Skeletal muscle cell (primary cell): ENCODE data around the gene CADM1.

Experiments
- DNase-seq: peaks from one replicate; pipeline ENCODE4 v3.0.0-alpha.2; 2010; ENCODE audit warnings: low read depth
- H3K4me3 ChIP-seq: 2 replicates; pipeline ENCODE4 v1.5.1; 2011; ENCODE audit warnings: low read depth, mild to moderate bottlenecking, control low read depth, low read length, moderate library complexity

Gene CADM1

DNA sequence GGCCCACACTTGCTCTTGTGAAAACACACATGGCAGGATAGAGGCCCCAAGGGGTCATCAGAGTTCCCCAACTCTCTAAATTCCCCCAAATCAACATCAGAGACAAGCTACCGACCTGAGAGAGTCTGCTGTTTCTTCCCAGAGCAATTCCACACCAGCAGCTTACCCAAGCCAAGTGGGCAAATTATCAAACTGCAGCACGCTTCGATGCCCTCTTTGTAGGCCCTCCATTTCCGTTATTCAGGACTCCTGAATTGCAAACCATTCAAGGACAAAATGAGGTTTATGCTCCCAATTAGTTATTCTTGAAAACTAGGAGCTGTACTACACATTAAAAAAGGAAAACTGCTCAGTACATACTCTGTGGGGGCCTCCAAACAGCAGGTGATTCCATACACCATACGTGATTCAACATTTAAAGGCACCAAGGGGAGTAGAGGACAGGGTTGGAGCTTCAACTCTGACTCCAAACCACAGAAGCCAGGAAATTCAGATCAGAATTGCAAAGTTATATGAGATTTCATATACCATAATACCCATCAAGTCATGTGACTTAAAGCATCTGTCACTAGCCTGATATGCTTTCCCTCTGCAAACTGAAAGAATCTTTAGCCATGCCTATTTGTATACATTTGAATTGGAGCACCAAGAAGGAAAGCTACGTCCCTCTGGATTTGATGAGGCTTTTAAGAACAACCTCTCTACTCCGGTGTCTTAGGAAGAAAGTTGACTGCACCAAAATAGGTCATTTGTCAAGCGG lies 234.8 kb downstream of the CADM1 start:
- no peak for DNase-seq

DNA sequence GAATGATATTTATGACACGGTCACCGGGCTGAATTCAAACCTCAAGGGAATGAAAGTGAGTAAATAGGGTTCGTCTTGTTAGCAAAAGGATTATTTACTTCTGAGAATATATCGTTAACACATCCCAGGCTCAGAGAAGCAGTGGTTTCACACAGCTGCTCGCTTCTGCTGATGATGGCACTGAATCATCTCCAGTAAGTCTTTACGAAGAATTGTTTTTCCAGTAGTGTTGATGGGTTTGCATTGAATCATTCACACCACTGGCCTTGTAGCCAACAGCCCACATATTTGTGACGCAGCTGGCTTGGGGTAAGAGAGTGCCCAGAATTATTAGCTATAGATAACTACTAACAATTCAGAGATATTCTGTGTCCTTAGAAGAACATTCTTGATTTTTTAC lies 236.3 kb downstream of the CADM1 start:
- no peak for DNase-seq

More for the DNA sequence above, 234.8 kb downstream of the CADM1 start:
- H3K4me3 ChIP-seq: no peak overlapping the region

GRCh38 chr11:115267238-115267781 lies 236.9 kb downstream of the CADM1 start:
- H3K4me3 ChIP-seq: no peak overlapping the region
- no peak for DNase-seq

More for the DNA sequence above, 236.3 kb downstream of the CADM1 start:
- H3K4me3 ChIP-seq: no peak overlapping the region

DNA sequence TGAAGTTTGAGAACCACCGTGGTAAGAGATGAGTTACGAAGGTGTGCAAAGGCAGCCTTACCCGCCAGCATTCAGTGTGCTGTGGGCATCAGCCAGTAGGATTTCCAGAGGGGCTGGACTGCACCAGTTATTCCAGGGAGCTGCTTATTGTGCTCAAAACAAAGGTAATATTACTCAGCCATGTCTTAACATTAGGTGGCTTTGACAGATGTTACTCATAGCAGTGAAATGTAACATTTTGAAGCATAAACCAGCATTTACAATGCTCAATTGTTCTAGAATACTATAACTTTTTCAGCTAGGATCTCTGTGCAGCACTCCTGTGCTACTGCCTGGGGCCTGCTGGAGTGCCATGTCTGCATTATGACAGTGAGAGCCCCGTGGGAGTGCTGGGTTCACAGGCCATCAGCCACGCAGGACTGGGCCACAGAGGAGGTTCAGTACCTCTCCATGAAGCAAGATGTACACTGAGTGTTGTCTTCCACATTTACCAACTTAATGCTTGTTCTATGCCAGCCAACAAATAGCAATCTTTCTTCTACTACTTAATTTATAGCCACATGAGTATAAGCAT lies 238.1 kb downstream of the CADM1 start:
- no peak overlapping the region for H3K4me3 ChIP-seq
- no peak for DNase-seq

DNA sequence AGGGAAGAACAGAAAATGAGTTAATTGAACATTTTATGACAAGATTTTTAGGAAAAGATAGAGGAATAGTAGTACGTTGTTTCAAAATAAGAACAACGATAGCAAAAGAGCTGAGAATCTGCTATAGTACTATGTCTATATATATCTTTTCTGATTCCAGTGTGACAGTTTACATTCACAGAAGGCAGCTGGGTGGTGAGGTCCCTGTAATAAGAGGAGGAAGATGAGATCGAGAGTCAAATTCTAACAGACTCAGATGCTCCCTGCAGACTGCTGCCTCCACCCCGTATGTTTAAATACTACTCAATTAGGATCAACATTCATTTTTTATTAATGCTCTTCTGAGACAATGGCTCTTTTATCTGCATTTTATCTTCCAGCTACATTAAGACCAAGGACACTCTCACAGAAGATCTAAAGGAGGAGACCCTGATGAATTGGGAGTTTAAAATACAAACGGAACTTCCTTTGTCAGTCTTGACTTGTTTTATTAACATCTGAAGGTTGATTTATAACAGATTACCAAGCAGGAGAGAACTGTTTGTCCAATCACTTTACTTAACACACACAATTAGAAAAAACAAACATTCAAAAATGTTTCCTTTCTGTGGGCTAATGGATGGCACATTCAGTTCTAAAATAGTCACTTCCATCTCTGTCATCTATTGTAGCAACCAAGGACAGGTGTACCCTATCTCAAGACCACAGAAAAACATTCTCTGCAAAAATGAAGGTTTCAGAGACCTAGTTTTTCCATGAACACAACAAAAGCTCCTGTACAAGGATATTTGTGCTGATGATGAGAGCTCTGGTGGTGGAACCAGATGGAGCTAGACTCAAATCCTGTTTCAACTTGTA lies 240.2 kb downstream of the CADM1 start:
- no peak for DNase-seq

GRCh38 chr11:115258216-115258615 lies 246.0 kb downstream of the CADM1 start:
- DNase-seq: no peak
- no peak overlapping the region for H3K4me3 ChIP-seq

More for the DNA sequence above, 240.2 kb downstream of the CADM1 start:
- H3K4me3 ChIP-seq: no peak overlapping the region

GRCh38 chr11:115257678-115258077 lies 246.5 kb downstream of the CADM1 start:
- H3K4me3 ChIP-seq: no peak overlapping the region
- no peak for DNase-seq

GRCh38 chr11:115257270-115257669 lies 246.9 kb downstream of the CADM1 start:
- DNase-seq: no peak
- no peak overlapping the region for H3K4me3 ChIP-seq

- no peak overlapping the region for H3K4me3 ChIP-seq
- DNase-seq: no peak
Measured at GRCh38 chr11:115256397-115257197, 247.6 kb downstream of the CADM1 start.

- DNase-seq: no peak
- no peak overlapping the region for H3K4me3 ChIP-seq
Measured at GRCh38 chr11:115255006-115255762, 249.0 kb downstream of the CADM1 start.

GRCh38 chr11:115251126-115251525 lies 253.1 kb downstream of the CADM1 start:
- H3K4me3 ChIP-seq: no peak overlapping the region
- no peak for DNase-seq

DNA sequence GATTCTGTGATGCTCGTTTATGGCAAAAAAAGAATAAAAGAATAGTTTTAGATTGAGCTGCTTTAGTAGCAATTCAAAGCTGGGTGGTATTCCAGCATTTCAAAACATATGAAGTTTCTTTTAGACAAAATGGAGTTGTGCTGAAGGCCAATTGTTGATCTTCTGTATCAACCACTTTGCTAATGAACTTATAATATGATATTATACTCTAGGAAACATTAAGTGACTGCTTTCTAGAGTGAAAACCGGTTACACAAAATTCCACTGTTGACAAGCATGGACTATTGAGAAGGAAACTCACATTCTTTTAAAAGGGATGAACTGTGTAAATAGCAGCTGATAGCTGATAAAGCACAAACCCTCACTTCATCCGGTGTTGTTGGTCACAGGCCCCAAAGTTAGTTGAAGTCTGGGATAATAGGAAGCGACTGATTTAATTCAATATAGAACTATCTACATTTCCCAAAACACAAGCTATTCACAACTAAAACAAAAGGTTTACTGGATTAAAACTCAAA lies 255.1 kb downstream of the CADM1 start:
- DNase-seq: no peak
- no peak overlapping the region for H3K4me3 ChIP-seq

- H3K4me3 ChIP-seq: no peak overlapping the region
- no peak for DNase-seq
Measured at GRCh38 chr11:115247953-115248352, 256.3 kb downstream of the CADM1 start.

DNA sequence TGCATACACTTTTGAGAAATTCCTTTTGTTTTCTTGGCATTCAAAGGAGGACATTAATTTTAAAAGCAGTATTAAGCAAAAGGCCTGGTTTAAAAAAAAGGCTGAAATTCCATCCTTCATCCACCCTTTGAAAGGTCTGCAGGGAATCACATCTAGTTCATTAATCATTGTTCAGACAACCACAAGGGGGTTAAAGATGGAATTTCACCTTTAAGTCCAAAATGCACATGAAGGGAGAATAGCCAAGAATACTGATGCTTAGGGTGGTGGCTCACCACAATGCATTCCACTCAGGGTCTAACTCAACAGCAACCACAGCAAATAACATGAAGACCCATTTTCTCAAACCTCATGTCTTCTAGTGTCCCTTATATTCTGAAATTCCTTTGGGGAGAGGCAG lies 256.9 kb downstream of the CADM1 start:
- DNase-seq: no peak

GRCh38 chr11:115244758-115245157 lies 259.5 kb downstream of the CADM1 start:
- no peak for DNase-seq
- H3K4me3 ChIP-seq: no peak overlapping the region

More for the DNA sequence above, 256.9 kb downstream of the CADM1 start:
- H3K4me3 ChIP-seq: no peak overlapping the region

- no peak for DNase-seq
- no peak overlapping the region for H3K4me3 ChIP-seq
Measured at GRCh38 chr11:115244296-115244695, 259.9 kb downstream of the CADM1 start.

DNA sequence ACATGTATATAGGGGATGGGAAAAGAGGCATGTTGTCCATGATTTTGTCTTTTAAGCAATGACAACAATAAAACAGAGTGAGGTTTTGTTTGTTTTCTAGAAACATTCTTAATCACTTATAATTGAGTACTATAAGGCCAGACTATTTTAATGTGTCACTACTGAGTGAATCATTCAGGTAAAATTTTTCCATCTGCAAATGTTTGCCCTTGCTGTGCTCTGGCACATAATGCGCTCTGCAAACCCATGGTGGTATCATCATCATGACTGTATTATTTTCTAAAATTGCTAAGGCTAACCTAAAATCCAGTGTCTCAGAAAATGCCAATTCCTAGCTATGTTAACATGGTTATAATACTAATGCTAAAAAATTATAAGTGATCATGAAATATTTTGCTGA lies 261.2 kb downstream of the CADM1 start:
- no peak overlapping the region for H3K4me3 ChIP-seq
- DNase-seq: no peak

DNA sequence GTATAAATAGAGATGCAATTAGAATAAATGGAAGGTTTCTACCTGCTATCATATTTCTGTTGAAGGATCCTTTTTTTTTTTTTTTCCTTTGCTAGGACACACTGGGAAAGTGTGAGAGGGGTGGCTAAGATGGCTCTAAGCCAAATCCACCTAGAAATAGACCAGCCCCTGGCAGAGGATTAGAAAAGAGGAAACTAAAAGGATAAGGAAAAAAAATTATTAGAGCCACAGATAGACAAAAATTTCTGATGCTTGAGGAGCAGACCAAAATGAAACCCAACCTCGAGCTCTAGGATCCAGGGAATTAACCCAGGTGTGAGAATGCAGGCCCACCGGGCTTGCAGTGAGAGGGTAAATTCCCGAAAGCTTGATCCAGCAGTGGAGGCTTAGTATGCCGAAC lies 262.3 kb downstream of the CADM1 start:
- H3K4me3 ChIP-seq: no peak overlapping the region
- no peak for DNase-seq
